NCI-H146 treated with DMSO at 0.1 percent for 48 hours (cell line): ENCODE results near the gene EPGN.
A peak's percentile ranks its signal among the peaks of the same experiment; 100 is the strongest.

Experiments
- DNase-seq: peaks from one replicate; lab custom pipeline; 2025; ENCODE audit not compliant: unreplicated experiment; lab: John Stamatoyannopoulos, UW

Gene EPGN, protein sequence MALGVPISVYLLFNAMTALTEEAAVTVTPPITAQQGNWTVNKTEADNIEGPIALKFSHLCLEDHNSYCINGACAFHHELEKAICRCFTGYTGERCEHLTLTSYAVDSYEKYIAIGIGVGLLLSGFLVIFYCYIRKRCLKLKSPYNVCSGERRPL

DNA sequence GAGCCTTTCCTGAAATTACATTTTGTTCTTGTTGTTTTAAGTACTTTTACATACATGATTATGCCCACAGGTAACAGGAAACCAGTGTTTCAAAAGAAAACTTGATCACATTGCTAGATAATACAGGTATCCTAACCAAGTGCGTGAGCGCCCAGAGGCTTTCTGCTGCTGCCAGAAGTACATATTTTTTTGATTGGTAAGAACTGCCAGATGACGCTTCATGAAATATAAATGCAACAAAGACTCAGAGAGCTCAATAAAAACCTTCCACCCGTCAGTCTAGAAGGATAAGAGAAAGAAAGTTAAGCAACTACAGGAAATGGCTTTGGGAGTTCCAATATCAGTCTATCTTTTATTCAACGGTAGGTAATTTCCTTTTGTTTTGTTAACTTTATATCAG is at the start of gene EPGN:
Gene EPGN, plus strand, starts transcription at position 256 of the 400 bp plus-strand sequence. Its CDS starts 64 bp downstream, at position 320.
- DNase-seq: no peak

DNA sequence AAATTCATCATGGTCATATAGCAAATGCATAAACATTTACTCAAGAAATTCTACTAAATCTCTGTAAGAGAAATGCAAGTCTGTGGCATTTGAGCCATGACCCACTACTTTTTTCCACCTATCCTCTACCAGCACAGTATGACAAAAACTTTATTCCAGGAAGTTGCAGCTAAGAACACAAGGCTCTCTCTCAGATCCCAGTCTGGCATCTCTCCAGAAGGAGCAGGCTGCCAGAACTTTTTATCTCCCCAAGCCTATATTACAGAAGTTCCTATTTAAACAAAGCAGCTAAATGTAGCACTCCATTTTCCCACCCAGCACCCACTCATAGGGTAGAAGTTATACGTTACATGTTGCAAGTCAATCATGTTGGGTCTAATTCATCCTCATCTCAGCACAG is 49.3 kb upstream of the EPGN start:
- no peak for DNase-seq

- no peak for DNase-seq
Observed at GRCh38 chr4:74260036-74260435, 48.2 kb upstream of the EPGN start.

DNA sequence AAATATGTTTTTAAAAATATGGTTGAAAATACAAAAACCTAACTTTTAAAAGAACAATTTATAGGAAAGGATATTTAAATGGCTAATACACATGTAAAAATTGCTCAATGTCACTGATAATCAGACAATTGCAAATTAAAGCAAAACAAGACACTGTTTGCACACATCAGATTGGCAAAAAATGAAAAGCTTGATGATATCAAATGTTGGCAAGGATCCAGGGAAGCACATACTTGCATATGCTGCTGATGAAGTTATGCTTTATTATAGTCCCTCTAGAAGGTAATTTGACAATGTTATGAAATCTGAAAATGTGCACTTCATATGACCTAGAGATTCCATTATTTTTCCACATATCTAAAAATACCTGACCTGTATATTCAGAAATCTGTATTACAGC is 45.7 kb upstream of the EPGN start:
- no peak for DNase-seq

DNA sequence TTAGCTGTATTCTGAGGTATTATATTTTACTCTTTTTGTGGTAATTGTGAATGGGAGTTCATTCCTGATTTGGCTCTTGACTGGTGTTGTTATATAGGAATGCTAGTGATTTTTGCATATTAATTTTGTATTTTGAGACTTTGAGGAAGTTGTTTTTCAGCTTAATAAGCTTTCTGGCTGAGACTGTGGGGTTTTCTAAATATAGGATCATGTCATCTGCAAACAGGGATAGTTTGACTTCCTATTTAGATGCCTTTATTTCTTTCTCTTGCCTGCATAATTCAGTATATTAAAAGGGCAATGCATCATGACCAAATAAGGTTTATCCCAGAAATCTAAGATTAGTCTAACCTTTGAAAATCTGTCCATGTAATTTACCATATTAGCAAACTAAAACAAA is 44.7 kb upstream of the EPGN start:
- no peak for DNase-seq

DNA sequence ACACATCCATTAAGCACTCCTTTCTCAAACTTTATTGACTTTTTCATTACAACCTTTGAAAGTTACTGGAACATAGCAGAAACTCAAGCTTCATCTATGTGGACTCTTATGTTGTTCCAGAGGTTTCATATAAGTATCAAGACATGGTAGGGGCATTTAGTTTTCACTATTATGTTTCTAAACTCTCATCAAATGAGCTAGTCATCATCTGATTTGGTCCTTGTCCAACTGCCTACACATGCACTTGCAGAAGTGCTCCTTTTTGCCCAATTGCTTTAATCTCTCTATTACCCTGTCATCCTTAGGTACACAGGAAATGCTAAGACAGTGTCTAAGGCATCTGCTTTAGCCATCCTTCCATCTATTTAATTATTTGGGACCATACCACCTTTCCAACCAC is 42.2 kb upstream of the EPGN start:
- DNase-seq: no peak

DNA sequence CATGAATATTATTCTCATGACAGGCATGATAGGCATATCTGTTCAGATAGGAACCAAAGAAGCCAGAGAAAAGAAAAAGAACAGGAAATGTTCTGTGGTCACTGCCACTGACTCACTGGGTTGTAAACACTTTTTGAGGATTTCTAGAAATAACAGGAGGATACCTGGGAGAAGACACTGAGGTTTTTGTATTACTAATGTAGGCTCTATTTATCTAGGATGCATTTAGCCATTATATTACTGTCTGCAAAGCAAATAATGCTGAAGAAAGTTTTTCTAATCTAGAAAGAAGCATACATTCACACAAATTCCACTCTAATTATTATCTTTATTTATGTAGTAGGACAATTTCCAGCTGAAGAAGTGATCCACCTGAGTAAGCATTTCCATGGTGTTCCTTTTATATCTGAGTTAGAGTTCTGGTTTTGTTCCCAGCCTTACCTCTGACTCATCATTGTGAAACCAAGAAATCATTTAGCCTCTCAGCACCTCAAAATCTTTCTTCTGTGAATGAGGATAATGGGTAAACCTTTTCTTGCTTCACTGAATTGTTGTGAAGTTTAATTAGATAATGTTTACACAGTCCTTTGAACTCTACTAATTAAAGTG is 40.2 kb upstream of the EPGN start:
- peak; percentile 34 for DNase-seq

DNA sequence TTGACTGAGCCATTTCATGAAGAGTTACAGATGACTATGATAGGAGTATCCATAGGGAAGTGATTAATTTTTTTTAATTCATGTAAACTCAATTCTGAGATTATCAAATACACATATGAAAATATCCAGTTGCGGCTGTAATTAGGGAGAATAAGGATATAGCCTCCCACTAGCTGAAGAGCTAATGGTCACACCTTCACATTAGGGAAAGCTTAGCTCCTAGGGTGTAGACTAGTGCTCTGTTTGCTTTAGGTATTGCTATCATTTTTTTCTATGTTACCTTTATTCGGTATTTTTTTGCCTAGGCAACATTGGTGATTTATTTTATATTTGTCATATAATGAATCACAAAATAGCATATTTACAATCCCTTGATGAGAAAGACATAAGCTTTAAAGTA is 39.6 kb upstream of the EPGN start:
- no peak for DNase-seq

DNA sequence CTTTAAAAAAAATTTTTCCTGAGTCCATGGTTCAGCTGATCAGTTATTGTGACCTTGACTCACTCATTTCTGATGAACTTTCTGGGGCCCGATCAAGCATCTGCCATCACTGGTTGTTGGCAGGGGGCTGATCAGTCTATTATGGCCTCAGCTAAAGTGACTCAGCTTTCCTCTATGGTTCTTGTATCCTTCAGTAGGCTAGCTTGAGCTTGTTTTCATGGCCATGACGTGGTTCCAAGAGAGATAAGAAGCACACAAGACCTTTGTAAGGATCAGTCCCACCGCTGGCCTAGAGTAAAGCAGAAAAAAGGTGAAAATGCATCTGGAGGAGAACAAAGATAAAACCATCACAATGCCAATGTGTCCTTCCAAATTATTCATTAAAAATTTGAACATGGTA is 29.8 kb upstream of the EPGN start:
- DNase-seq: no peak

DNA sequence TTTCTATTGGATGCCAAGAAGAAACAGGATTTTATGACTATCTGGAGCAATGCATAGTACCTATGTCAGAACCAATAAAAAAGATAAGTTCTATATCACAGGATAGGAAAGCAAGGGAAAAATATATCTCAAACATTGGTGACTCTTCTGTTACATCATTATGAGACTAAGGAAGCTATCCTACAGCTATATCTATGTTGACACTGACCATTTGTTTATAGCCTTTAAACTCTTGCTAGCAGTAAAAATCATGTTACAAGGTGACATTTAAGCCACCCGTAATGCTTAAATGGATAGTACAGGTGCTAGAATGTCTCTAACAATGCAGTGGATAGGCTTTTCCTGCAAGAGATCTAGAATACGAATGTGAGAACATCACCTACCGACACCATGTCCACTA is 28.6 kb upstream of the EPGN start:
- no peak for DNase-seq

DNA sequence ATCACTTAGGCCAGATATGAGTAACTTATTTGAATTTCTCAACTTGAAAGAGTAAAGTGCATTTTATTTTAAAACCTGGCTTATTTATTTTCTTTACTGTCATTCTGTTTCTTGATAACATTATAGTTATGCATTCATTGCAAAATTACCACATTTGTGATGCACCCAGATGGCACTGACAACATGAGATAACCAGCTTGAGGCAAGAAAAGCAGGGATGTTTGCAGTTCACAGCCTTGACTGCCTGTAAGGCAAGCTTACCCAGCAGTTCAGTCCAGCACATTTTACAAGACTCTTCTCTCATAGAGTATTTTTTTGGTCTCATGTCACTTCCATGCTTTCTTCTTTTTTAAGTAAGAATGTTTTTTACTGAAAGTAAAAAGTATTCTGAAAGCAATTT is 25.3 kb upstream of the EPGN start:
- DNase-seq: no peak

- no peak for DNase-seq
Observed at GRCh38 chr4:74283614-74284013, 24.7 kb upstream of the EPGN start.

DNA sequence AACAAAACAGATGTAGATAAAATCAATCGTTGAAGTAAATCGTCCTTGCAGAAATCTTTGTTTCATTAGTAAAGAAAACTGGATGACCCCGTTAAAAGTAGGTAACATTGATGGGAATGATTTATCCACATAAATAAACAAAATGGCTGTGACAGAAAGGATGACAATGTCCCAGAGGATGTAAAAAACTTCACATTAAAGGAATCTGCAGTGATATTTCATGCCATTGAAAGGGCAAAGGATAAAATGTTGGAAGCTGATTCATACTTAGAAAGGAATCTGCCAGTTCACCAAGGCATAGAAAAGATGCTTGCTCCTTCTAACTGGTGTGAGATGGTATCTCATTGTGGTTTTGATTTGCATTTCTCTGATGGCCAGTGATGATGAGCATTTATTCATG is 24.2 kb upstream of the EPGN start:
- no peak for DNase-seq

GRCh38 chr4:74287164-74287563 is 21.1 kb upstream of the EPGN start:
- no peak for DNase-seq

- DNase-seq: no peak
Observed at GRCh38 chr4:74287791-74288190, 20.5 kb upstream of the EPGN start.

- DNase-seq: no peak
Observed at GRCh38 chr4:74291471-74291870, 16.8 kb upstream of the EPGN start.

DNA sequence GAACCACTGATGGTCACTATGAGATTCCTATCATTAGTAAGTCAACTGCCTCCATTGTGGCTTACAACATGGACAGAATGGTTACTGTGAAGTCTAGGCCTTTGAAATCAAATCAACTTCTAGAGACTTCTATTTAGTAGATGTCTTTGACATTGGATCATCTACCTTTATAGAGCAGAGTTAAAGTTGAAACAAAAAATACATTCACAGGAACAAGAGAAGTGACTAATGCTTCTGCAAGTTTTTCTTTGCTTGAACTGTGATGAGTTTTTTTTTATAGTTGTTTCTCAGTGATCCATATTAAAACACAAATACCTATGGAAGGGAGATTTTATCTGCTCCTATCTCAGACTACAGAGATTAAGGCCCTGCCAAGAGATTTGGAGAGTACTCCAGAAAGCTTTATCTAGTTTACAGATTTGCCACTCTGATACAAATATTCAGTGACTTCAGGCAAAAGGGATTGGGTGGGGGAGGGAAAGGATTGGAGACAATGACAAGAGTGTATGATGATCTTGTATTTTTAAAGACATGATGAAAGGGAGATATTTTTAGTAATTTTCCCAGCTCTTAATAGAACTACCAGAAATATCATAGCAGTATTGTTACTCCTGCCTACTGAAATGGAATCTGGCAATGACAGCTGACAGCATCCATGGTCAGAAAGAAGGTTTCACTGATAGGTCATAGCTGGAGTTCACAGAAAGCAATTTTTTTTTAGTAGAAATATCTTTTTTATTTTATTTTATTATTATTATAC is 16.0 kb upstream of the EPGN start:
- no peak for DNase-seq

- no peak for DNase-seq
Observed at GRCh38 chr4:74293558-74293957, 14.7 kb upstream of the EPGN start.

- DNase-seq: no peak
Observed at GRCh38 chr4:74294681-74295080, 13.6 kb upstream of the EPGN start.

DNA sequence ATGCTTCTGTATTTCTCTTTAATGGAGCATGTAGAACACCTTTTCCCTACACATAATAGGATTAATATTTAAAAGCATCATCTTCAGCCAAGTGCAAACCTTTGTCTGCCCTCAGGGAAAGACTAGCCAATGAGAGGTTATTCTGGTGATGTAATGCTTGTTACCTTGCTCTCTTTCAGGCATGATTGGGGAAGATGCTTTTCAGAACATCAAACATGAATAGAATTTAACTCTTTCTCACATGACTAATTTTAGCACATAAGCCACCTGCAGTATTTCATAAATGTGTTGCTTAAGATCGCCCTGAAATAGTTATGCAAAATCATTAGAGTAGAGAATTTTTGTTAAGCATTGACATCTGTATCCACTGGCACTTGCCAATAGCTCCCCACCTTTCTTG is 10.7 kb upstream of the EPGN start:
- DNase-seq: no peak

- DNase-seq: no peak
Observed at GRCh38 chr4:74304095-74304625, 4.1 kb upstream of the EPGN start.

DNA sequence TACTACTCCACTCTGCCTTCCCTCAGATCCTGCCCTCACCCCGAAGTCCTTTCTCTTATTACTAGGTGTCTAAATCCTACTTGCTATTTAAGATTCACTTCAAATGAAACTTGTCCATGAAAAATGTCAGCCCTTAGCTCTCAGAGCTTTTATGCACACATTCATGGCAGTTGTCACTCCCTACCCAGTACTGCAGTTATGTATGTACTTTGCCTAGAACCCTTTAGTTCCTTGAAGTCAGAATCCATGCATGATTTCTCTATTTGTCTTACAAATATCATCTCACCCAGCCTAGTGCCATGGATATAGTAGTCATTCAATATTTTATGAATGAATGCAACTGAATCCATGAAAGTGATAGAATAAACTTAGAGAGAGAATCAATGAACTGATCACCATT is 3.3 kb upstream of the EPGN start:
- DNase-seq: no peak
